ENCODE measurements around the gene RSRC2.
"Not testable (repeated sequence)": the region's sequence is repeated elsewhere in the genome, so short reads cannot be mapped to it uniquely, and the experiment has no call there.

The RSRC2 gene

DNA sequence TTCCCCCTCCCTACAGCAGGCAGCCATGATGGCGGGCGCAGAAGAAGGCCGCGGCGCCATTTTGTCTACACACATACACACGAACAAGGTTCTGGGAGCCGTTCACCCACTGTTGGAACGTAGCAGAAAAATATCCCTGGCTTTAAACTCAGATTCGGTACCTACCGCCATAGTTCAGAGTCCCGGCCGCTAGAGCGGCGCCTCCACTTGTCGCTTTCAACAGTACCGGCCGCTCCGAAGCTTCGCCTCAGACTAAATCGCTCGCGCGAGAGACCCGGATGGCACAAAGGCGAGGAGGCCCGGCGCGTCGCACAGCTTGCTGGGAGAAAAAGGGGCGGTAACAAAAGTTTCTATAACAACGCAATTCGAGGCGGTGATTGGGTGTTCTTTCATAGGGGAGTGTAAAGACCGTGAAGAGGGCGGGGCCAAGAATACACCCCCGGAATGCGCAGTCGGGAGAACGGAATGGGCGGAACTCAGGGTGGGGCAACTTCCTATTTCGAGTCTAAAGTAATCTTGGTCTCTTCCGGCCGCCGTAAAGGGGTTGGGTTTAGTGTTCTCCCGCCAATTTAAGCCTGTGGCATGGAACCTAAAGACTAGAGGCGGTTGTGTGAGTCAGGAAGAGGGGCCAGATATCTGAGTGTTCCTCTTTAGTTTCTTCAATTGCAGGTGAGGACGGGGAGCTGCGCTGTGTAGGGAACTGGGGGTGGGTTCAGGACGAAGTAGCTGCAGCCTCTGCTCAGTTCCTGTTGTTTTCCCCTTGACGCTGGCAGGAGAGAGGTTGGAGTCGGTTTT lies at the start of gene RSRC2, which contains the start of gene KNTC1:
Gene RSRC2 (minus strand): TSS at position 254 of the 795 bp plus-strand sequence. CDS start 83 bp downstream, at position 171.
Gene KNTC1 (plus strand): TSS at position 567 of the 795 bp plus-strand sequence. CDS start 2,815 bp downstream, outside the sequence.
- DNase-seq, result peak; percentile 95

GRCh38 chr12:122571821-122572220 lies 45.1 kb upstream of the RSRC2 start:
- no peak for DNase-seq

- DNase-seq, result peak; percentile 36
These were observed 43.3 kb upstream of the RSRC2 start for GRCh38 chr12:122570006-122570405.

DNA sequence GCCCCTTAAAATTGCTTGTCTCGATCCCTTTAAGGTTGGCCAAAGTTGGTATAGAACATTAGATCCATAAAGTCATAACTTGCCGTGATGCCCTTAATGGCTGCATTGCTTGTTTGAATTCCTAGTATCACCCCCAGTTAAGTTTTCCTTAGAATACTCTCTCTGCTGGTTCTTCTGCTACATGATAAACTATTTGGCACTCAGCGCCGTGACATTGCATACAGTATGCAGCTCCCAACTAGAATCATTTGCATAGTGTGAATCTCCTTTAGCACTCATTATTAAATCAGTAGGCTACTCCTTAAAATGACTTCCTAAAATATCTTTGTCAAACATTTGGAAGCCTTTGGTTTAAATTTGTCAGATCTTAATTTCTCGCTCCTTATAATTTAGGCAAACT lies 42.6 kb upstream of the RSRC2 start:
- DNase-seq, result no peak

- DNase-seq, result not testable (repeated sequence)
These were observed 40.1 kb upstream of the RSRC2 start for GRCh38 chr12:122566816-122567215.

DNA sequence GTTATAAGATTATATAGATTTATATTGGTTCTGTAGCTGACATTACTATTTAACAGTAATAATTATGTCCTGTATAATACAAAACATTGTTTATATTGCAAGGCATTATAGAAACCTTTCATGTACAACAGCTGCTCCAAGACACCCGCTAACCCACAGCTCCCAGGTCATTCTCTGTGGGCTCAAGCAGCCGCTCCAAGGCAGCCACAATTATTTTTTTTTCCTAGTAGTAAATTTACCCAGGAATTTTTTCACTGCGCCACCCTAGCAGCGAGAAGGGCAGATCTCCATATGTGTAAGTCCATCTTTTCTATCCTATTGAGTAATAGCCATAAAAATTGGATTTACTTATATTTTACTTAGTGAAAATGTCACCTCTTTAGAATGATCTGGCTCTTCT lies 36.6 kb upstream of the RSRC2 start:
- DNase-seq, result no peak

DNA sequence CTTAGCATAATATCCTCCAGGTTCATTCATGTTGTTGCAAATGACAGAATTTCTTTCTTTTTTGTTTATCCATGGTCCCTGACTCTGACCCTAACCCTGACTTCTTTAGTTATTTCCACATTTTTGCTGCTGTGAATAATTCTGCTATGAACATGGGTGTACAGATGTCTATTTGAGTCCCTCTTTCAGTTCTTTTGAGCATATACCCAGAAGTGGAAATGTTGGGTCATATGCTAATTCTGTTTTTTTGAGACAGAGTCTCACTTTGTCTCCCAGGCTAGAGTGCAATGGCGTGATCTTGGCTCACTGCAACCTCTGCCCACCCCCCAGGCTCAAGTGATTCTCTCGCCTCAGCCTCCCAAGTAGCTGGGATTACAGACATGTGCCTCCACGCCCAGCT lies 33.4 kb upstream of the RSRC2 start:
- no peak for DNase-seq

- DNase-seq, result no peak
These were observed 32.3 kb upstream of the RSRC2 start for GRCh38 chr12:122558745-122559641.

- no peak for DNase-seq
These were observed 20.6 kb upstream of the RSRC2 start for GRCh38 chr12:122547330-122547729.

- no peak for DNase-seq
These were observed 19.1 kb upstream of the RSRC2 start for GRCh38 chr12:122545855-122546254.

DNA sequence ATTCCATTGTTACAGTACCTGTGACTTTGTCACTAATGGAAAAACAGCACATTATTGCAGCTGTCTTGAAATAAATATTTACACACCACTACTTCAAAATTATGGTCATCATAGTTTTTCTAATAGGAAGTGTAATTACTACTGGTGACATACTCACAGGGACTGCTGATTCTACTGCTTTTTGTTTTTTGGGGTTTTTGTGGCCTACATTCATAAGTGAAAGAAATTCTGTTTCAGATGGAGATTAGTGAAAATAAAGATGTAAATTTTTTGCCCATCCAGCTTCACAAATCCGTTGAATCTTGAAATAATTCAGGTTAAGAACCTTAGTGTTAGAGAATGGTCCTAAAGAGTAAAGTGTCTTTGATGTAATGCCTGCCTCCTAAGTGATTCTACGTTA lies 17.8 kb upstream of the RSRC2 start:
- DNase-seq, result no peak

GRCh38 chr12:122538496-122538895 lies 11.8 kb upstream of the RSRC2 start:
- DNase-seq, result no peak

DNA sequence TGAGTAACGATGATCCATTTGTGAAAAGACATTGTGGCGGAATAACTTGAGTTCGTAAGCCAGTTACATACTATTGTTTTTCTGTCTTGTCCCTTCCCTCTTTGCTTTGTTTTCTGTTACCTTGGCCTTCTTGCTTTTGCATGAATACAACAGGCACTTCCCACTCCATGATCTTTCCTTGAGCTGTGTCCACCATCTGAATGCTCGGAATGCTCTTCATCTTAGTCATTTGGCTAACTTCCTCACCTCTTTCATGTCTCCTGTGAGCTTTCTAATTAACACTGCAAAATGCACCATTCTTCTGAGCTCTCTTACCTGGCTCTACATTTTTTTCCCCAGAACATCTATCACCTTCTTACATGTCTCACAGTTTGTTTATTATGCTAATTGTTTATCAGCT lies 10.3 kb upstream of the RSRC2 start:
- no peak for DNase-seq

DNA sequence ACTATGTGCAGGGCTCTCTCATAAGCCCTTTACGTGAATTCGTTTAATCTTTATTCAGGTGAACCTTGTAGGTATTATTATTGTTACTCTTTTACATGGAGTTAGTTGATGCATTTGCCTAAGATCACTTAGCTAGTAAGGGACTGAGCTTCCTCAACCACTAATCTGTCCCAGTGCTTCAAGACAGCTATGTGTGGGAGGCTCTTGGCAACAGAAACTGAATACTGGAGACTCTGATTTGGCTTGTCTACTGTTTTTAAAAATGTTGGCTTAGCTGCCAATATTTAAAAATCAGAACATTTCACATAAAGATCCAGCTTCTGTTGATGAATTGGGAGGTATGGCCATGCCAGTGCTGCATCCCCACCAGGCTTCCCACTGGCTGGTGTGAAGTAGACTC lies 7.1 kb upstream of the RSRC2 start:
- DNase-seq, result no peak

- DNase-seq, result no peak
These were observed 2.3 kb upstream of the RSRC2 start for GRCh38 chr12:122528992-122529391.

DNA sequence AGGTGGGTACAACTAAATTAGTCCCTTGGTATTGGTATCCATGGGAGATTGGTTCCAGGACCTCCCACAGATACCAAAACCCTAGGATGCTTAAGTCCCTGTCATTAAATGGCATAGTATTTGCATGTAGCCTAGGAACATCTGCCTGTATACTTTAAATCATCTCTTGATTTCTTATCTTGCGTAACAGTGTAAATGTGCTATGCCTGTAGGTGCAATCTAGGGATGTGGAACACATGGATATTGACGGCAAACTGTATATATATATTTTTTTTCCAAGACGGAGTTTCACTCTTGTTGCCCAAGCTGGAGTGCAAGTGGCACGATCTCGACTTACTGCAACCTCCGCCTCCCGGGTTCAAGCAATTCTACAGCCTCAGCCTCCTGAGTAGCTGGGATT lies 1.8 kb upstream of the RSRC2 start:
- DNase-seq, result no peak

DNA sequence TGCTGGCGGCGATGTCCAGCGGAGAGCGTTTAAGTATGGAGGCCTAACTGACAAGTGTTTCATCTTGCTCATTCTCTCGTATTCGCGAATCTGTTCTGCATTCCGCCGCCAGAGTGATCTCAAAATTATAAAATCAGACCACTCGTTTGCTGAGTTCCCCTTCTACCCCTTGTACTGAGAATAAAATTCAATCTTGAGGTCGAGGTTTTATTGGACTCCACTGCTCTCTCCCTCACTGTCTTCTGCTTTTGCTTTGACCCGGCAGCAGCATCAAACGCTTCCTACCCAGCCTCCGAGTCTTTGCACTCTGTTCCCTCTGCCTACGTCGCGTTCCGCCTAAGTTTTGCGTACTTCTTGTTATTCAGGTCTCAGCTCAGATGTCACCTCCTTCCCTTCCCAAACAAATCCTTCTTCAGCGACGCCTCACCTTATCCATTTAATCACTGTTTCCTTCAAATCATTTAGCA lies 775 bp upstream of the RSRC2 start:
- DNase-seq, result no peak

- no peak for DNase-seq
These were observed 2.7 kb downstream of the RSRC2 start for GRCh38 chr12:122523846-122524718.

DNA sequence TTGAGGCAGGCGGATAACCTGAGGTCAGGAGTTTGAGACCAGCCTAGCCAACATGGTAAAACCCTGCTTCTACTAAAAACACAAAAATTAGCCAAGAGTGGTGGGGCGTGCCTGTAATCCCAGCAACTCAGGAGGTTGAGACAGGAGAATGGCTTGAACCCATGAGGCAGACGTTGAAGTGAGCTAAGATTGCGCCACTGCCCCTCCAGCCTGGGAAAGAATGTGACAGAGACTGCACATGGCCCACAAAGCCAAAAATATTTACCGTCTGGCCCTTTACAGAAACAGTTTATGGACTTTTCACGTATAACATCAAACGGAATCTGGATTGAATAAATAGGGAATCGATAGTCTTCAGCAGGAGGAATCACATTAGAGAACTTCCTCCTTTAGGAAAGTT lies 3.5 kb downstream of the RSRC2 start:
- no peak for DNase-seq

- DNase-seq, result no peak
These were observed 6.1 kb downstream of the RSRC2 start for GRCh38 chr12:122520676-122521075.

GRCh38 chr12:122519418-122519817 lies 7.3 kb downstream of the RSRC2 start:
- DNase-seq, result no peak

GRCh38 chr12:122518908-122519307 lies 7.8 kb downstream of the RSRC2 start:
- DNase-seq, result no peak

DNA sequence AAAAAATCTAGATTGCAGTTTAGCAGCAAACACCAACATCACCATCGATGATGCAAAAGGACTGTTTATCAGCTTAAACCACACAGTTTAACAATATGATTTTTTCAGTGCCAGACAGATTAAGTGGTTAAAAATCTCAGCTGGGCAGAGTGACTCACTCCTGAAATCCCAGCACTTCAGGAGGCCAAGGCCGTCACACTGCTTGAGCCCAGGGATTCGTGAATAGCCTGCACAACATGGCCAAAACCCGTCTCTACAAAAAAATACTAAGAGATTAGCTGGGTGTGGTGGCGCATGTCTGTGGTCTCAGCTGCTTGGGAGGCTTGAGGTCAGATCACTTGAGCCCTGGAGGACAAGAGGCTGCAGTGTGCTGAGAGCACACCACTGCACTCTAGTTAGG lies 8.9 kb downstream of the RSRC2 start:
- no peak for DNase-seq
